Kidney epithelial cell (primary cell): ENCODE results near the gene TMEM187. TPM values are rescaled to one million over a fixed set of nuclear protein-coding genes. Genes with fewer than 3 reads are reported as not detected.

Experiments used
- DNase-seq: peaks from one replicate; pipeline ENCODE4 v3.0.0-alpha.2; 2010; ENCODE audit warnings: low read depth
- H3K27me3 ChIP-seq: 2 replicates; pipeline ENCODE4 v1.6.0; 2011; ENCODE audit warnings: low read length; ENCODE audit not compliant: control insufficient read depth, insufficient read depth
- H3K36me3 ChIP-seq: 2 replicates; pipeline ENCODE4 v1.5.1; 2011; ENCODE audit warnings: low read length; ENCODE audit not compliant: control insufficient read depth, insufficient read depth
- H3K4me3 ChIP-seq: 2 replicates; pipeline ENCODE4 v1.5.1; 2011; ENCODE audit warnings: low read depth, mild to moderate bottlenecking, control low read depth, low read length
- total RNA-seq: library from RNA; depleted of rRNA; stranded (reverse); fragments of >200 nt; gene quantifications from 2 replicates; pipeline ENCODE4 v1.2.3, GENCODE V29; 2015
- TF ChIP-seq, protein P1 (sequence below): IDR thresholded peaks from 2 replicates; pipeline ENCODE4 v1.5.1; 2011; ENCODE audit warnings: mild to moderate bottlenecking, moderate library complexity, low read length, control low read depth, inconsistent platforms; ENCODE audit not compliant: insufficient read depth, poor library complexity, severe bottlenecking

Gene TMEM187
- total RNA-seq, 1 donor from 2014 or later: 6.7 TPM

DNA sequence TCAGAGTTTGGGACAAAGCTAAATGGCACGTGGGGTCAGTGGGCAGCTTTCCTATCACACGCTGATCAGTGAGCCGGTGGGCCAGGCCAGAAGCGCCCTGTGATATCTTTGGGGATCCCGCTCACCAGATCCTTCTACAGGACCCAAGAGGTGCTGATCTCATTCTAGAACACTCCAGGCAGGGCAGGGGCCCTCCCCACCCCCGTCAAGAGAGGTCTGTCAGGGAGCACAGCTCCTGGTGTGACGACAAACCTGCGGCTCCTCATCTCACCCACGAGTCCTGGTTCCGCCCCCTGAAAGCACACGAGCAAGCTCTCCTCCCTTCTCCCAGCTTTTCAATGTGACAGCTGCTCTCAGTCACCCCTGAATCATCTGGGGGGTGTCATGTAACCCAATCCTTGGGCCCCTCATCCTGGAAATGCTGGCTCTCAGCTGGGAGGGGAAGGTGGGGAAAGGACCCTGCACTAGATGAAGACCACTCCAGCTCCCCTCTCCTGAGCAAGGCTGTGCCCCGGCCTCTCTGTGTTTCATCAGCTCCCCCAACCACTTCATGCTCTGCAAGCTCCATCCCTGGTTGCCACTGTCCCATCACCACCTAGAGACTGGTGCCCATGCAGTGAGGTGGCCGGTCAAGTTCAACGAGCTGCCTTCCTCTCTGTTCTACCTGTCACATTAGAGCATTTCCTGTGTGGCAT is 5.6 kb upstream of the TMEM187 start:
- no peak for DNase-seq
- Histone ChIP-seq H3K36me3 (peaks cover 2% of the 10 kb centered on the region), H3K27me3 (no peaks in the 10 kb centered on the region), H3K4me3 (no peak overlapping the region)
- TF ChIP-seq, protein P1, sequence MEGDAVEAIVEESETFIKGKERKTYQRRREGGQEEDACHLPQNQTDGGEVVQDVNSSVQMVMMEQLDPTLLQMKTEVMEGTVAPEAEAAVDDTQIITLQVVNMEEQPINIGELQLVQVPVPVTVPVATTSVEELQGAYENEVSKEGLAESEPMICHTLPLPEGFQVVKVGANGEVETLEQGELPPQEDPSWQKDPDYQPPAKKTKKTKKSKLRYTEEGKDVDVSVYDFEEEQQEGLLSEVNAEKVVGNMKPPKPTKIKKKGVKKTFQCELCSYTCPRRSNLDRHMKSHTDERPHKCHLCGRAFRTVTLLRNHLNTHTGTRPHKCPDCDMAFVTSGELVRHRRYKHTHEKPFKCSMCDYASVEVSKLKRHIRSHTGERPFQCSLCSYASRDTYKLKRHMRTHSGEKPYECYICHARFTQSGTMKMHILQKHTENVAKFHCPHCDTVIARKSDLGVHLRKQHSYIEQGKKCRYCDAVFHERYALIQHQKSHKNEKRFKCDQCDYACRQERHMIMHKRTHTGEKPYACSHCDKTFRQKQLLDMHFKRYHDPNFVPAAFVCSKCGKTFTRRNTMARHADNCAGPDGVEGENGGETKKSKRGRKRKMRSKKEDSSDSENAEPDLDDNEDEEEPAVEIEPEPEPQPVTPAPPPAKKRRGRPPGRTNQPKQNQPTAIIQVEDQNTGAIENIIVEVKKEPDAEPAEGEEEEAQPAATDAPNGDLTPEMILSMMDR: no peak

DNA sequence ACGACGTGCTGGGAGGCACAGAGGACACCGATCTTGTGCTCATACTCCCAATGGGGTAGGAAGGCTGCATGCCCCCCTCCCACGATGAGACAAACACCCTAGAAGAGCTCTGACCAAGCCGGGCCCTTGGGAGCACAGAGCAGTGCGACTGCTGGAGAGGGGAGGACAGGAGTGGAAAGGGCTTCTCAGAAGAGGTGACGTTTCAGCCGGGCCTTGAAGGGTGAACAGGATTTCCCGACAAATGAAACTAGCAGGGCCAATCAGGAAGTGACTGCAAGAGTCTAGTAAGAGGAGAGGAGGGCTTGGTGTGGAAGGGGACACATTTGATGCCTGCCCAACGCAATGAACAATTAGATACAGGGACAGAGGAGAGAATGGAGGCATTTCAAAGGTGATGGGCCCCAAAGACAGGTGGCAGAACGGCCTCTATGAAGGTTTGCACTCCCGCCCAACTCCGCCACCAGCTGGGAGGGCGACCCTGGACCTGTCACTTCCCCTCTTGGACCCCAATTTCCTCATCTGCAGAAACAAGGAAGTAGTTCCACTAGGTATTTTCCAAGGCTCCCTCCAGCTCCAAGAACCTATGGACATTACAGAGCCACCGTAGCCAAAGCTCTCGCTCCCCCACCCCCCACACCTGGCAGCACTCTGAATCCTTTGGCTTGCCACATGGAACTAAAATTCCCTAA is 4.9 kb upstream of the TMEM187 start:
- Histone ChIP-seq H3K4me3 (no peak overlapping the region), H3K36me3 (no peaks in the 10 kb centered on the region), H3K27me3 (no peaks in the 10 kb centered on the region)
- TF ChIP-seq, protein P1: no peak
- DNase-seq: no peak

DNA sequence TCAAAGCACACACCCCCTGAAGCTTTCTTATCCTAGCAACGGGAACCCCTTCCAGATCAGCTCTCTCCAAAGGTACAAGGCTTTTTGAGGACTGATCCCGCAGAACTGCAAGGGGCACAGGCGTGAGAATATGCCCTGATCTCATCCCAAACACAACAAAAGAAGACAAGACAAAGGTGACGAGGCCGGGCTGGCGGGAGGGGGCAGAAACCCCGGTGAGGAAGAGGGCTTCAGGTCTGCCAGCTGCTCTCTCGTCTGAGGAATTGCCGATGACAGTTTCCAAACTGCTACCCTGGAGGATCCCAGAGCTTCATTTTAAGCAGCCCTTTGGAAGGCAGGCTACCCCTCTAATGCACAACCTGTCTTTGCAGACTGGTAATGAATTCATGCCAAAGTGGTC is 4.3 kb upstream of the TMEM187 start:
- TF ChIP-seq, protein P1: no peak
- DNase-seq: no peak
- Histone ChIP-seq H3K27me3 (no peaks in the 10 kb centered on the region), H3K36me3 (no peaks in the 10 kb centered on the region), H3K4me3 (no peak overlapping the region)

DNA sequence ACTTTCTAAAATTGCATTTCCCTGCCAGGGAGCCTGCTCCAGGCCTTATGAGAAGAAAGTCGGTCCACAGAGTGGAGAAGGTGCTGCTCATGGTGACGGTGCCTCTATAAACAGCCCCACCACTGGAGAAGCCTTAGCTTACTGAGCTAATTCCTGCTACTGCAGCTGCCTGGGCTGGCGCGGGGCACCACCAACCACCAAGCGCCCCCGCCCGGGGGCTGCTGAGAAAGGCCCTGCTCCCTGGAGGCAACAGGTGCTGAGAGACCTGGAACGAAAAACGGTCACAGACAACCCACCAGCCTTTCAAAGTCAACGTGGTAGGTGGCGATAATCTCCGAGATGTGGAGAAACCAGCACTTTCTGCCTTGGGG is 3.8 kb upstream of the TMEM187 start:
- no peaks in the 10 kb centered on the region for H3K36me3 ChIP-seq
- peak overlapping the region; percentile 81 for H3K4me3 ChIP-seq
- no peaks in the 10 kb centered on the region for H3K27me3 ChIP-seq
- no peak for DNase-seq
- TF ChIP-seq, protein P1: no peak

DNA sequence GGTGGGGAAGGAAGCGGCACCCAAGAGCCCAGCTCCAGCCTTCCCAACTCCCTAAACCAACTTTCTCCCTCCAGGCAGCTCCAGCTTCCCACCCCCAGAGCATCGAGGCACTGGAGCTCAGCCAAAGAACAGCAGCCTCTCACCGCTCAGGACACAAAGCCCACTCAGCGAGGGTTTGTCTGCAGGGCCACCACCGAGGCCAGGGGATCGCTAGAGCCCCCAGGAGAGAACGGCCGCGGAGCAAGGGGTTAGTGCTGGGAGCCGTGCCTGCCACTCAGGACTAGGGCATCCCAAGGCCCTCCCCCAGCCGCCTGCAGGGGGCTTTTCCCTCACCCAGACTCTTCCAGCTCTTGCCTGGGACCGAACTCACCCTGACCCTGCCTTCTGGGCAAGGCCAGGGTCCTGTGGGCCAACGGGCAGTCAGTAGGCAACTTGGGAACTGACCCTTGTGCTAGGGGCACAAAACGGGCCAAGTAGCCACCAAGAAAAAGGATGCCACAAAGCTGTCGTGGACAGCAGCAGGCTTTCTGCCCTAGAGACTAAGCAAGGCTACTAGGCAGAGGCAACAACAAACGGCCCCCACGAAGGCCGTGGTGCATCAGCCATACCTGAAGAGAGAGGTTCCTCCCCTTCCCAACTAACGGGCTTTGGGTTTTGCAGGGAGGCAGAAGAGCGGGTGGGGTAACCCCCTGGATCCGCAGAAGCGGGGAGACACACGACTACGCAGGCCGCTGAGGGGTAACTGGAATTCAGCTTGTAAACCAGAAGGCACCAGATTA is 3.2 kb upstream of the TMEM187 start:
- Histone ChIP-seq H3K36me3 (no peaks in the 10 kb centered on the region), H3K27me3 (no peaks in the 10 kb centered on the region), H3K4me3 (peak overlapping the region; percentile 81)
- DNase-seq: no peak
- TF ChIP-seq, protein P1: peak; percentile 2
